Lung (tissue), 12 donors: ENCODE data around the gene TEX54. TPM values are rescaled to one million over a fixed set of nuclear protein-coding genes. Genes with fewer than 3 reads are reported as not detected.

Experiments
- ATAC-seq: fragments of 200-7000 bp; cut with Tn5 transposase; one replicate; pipeline ENCODE4 v1.9.1; 2020; ENCODE audit warnings: moderate number of reproducible peaks; ENCODE audit not compliant: insufficient read depth, low FRiP score
- DNase-seq, 3 donors: peaks; one replicate each; pipeline ENCODE4 v3.0.0-alpha.2; 2013 to 2017
- H3K27ac ChIP-seq, 2 donors: one replicate each; pipeline ENCODE4 v1.5.1; 2013; ENCODE audit warnings: mild to moderate bottlenecking in 2 of 2, moderate library complexity in 2 of 2, control low read depth in 1 of 2, inconsistent platforms in 1 of 2, low read depth in 1 of 2, low read length in 1 of 2
- H3K27me3 ChIP-seq, 3 donors: one replicate each; pipeline ENCODE4 v1.5.1; 2013; ENCODE audit warnings: low read length in 2 of 3; ENCODE audit not compliant: control insufficient read depth in 3 of 3, insufficient read depth in 3 of 3
- H3K36me3 ChIP-seq, 4 donors: one replicate each; pipeline ENCODE4 v1.5.1; 2013; ENCODE audit warnings: low read length in 4 of 4, mild to moderate bottlenecking in 1 of 4, moderate library complexity in 1 of 4; ENCODE audit not compliant: control insufficient read depth in 4 of 4, insufficient read depth in 4 of 4
- H3K4me1 ChIP-seq, 5 donors: one replicate each; pipeline ENCODE4 v1.5.1; 2013; ENCODE audit warnings: low read length in 5 of 5, mild to moderate bottlenecking in 2 of 5, moderate library complexity in 1 of 5; ENCODE audit not compliant: control insufficient read depth in 5 of 5, insufficient read depth in 5 of 5
- H3K4me3 ChIP-seq: one replicate; pipeline ENCODE4 v1.5.1; 2013; ENCODE audit warnings: mild to moderate bottlenecking, control low read depth, moderate library complexity
- H3K9ac ChIP-seq, 2 donors: one replicate each; pipeline ENCODE4 v1.5.1; 2013; ENCODE audit warnings: low read length in 2 of 2, control low read depth in 1 of 2; ENCODE audit not compliant: insufficient read depth in 1 of 2
- H3K9me3 ChIP-seq, 4 donors: one replicate each; pipeline ENCODE4 v1.5.1; 2013; ENCODE audit warnings: low read length in 3 of 4, mild to moderate bottlenecking in 1 of 4, moderate library complexity in 1 of 4; ENCODE audit not compliant: control insufficient read depth in 4 of 4, insufficient read depth in 3 of 4
- CTCF ChIP-seq: IDR thresholded peaks from 2 replicates; pipeline ENCODE4 v1.5.1; 2012; ENCODE audit warnings: mild to moderate bottlenecking; ENCODE audit errors: control extremely low read depth, extremely low read depth
- WGBS, 2 donors: extraction: QIAGEN DNeasy Blood & Tissue Kit; methylation state at CpG; one replicate each; pipeline ENCODE4 v1.1.7; 2013; 5-methylcytosine and 5-hydroxymethylcytosine counted together
- polyA plus RNA-seq, 2 donors: library from polyadenylated mRNA; stranded (reverse); fragments of 200-250 nt; gene quantifications; one replicate each; pipeline ENCODE4 v1.2.1, GENCODE V29; 2013
- total RNA-seq, 2 donors: library from RNA; depleted of rRNA in 1 of 2; stranded (reverse); fragments of >200 nt in 1 of 2; gene quantifications; one replicate each; pipeline ENCODE4 v1.2.1, GENCODE V29; 2014 to 2021
- donor health status: control.
- donor health status: control.
- donor health status: Bipolar disorder and iron deficiency.
- donor health status: healthy.
- donor health status: DM: yes; HTN: yes; CAD: no.

The TEX54 gene
- total and polyA plus RNA-seq, 4 donors, result not detected

- ATAC-seq, result peak; percentile 84
- peaks cover 0 to 27% (median 8%) of the 10 kb centered on the region in 5 donors for H3K4me1 ChIP-seq
Measured at GRCh38 chr11:62791501-62792201, 41.0 kb downstream of the TEX54 start, which contains the start of gene TMEM223. TMEM223 (minus strand) TSS chr11:62792006; CDS start chr11:62791994, 12 bp downstream.

GRCh38 chr11:62789576-62789975 is 43.1 kb downstream of the TEX54 start:
- DNase-seq (no peak), ATAC-seq (no peak)
- Histone ChIP-seq H3K4me1 (peaks cover 3 to 27% (median 12%) of the 10 kb centered on the region in 5 donors), H3K36me3 (peaks cover 7 to 27% (median 25%) of the 10 kb centered on the region in 4 donors), H3K9me3 (no peaks in the 10 kb centered on the region), H3K9ac (no peak overlapping the region), H3K4me3 (no peak overlapping the region), H3K27me3 (no peaks in the 10 kb centered on the region), H3K27ac (no peak overlapping the region)
- WGBS, 2 donors, result 63 to 80% methylated on average over 3 of the region's 3 CpGs
- TF ChIP-seq CTCF, result no peak

More at GRCh38 chr11:62791501-62792201, 41.0 kb downstream of the TEX54 start, which contains the start of gene TMEM223:
- peaks cover 19 to 38% (median 32%) of the 10 kb centered on the region in 4 donors for H3K36me3 ChIP-seq
- peak within 1 kb of the TSS; percentile 76 for H3K4me3 ChIP-seq
- peak within 1 kb of the TSS; percentile 75 to 82 for H3K27ac ChIP-seq
- 0% methylated on average over 58 of the region's 58 CpGs for WGBS, 2 donors
- peak within 1 kb of the TSS; percentile 50 to 73 for H3K9ac ChIP-seq
- peak; percentile 11 for TF ChIP-seq CTCF
- DNase-seq, result peak; percentile 92 to 93 (median 92)
- no peaks in the 10 kb centered on the region for H3K27me3 ChIP-seq
- no peaks in the 10 kb centered on the region for H3K9me3 ChIP-seq

GRCh38 chr11:62788991-62789390 is 43.6 kb downstream of the TEX54 start:
- WGBS, 2 donors, result 77 to 84% methylated on average over 5 of the region's 5 CpGs
- peak overlapping the region in 1 of 2 donors; percentile 45 for H3K27ac ChIP-seq
- H3K27me3 ChIP-seq, result no peaks in the 10 kb centered on the region
- ATAC-seq (no peak), DNase-seq (no peak)
- no peak overlapping the region for H3K9ac ChIP-seq
- no peak for TF ChIP-seq CTCF
- H3K4me1 ChIP-seq, result peaks cover 3 to 27% (median 12%) of the 10 kb centered on the region in 5 donors
- H3K36me3 ChIP-seq, result peaks cover 2 to 22% (median 20%) of the 10 kb centered on the region in 4 donors
- H3K4me3 ChIP-seq, result no peak overlapping the region
- no peaks in the 10 kb centered on the region for H3K9me3 ChIP-seq
